ENCODE data around the gene CLASP1. TPM values are rescaled to one million over a fixed set of nuclear protein-coding genes. Genes with fewer than 3 reads are reported as not detected.

CLASP1 gene
- total RNA-seq, 3 donors from 2014 or later = 30.0 to 64.6 (median 35.1) TPM

- Histone ChIP-seq H3K9me3 (no peaks in the 10 kb centered on the region), H3K4me3 (no peak overlapping the region), H3K4me1 (ENCODE audit: low read depth) (no peaks in the 10 kb centered on the region), H3K36me3 (ENCODE audit: low read depth) (no peaks in the 10 kb centered on the region)
- no peak for ATAC-seq
- intact Hi-C loops (cut with DNase I, micrococcal nuclease) = no loop called here
- TF ChIP-seq CTCF (IDR thresholded peaks at IDR 0.05) = no peak
- DNase-seq = no peak
Observed at GRCh38 chr2:121547646-121548045, 101.6 kb downstream of the CLASP1 start.

GRCh38 chr2:121545913-121546312 is 103.3 kb downstream of the CLASP1 start:
- DNase-seq = no peak
- intact Hi-C loops (cut with DNase I, micrococcal nuclease) = no loop called here
- Histone ChIP-seq H3K4me3 (no peak overlapping the region), H3K36me3 (ENCODE audit: low read depth) (no peaks in the 10 kb centered on the region), H3K9me3 (no peaks in the 10 kb centered on the region), H3K4me1 (ENCODE audit: low read depth) (no peaks in the 10 kb centered on the region)
- TF ChIP-seq CTCF (IDR thresholded peaks at IDR 0.05) = no peak
- ATAC-seq = no peak

GRCh38 chr2:121545257-121545656 is 104.0 kb downstream of the CLASP1 start:
- no peak for DNase-seq

GRCh38 chr2:121541495-121541894 is 107.8 kb downstream of the CLASP1 start:
- intact Hi-C loops (cut with DNase I, micrococcal nuclease) = no loop called here
- ATAC-seq (no peak), DNase-seq (no peak)
- Histone ChIP-seq H3K9me3 (no peaks in the 10 kb centered on the region), H3K36me3 (ENCODE audit: low read depth) (no peaks in the 10 kb centered on the region), H3K4me3 (no peak overlapping the region), H3K4me1 (ENCODE audit: low read depth) (no peaks in the 10 kb centered on the region)
- TF ChIP-seq CTCF (IDR thresholded peaks at IDR 0.05) = no peak

More at GRCh38 chr2:121545257-121545656, 104.0 kb downstream of the CLASP1 start:
- Histone ChIP-seq H3K36me3 (ENCODE audit: low read depth) (no peaks in the 10 kb centered on the region), H3K4me1 (ENCODE audit: low read depth) (no peaks in the 10 kb centered on the region), H3K9me3 (no peaks in the 10 kb centered on the region), H3K4me3 (no peak overlapping the region)
- intact Hi-C loops (cut with DNase I, micrococcal nuclease) = no loop called here
- TF ChIP-seq CTCF (IDR thresholded peaks at IDR 0.05) = no peak
- no peak for ATAC-seq

GRCh38 chr2:121539750-121540469 is 109.4 kb downstream of the CLASP1 start:
- ATAC-seq (no peak), DNase-seq (no peak)
- no peak for TF ChIP-seq CTCF (IDR thresholded peaks at IDR 0.05)
- intact Hi-C loops (cut with DNase I, micrococcal nuclease) = loop anchor here (10.0 kb wide), 2 partner anchors 105 to 185 kb away; partner anchors contain the start of gene CLASP1 (in 1 of the 2)
- Histone ChIP-seq H3K36me3 (ENCODE audit: low read depth) (no peaks in the 10 kb centered on the region), H3K9me3 (no peaks in the 10 kb centered on the region), H3K4me3 (no peak overlapping the region), H3K4me1 (ENCODE audit: low read depth) (no peaks in the 10 kb centered on the region)
